Subcutaneous adipose tissue (tissue), 4 donors: ENCODE results near the gene CEP192. TPM values are rescaled to one million over a fixed set of nuclear protein-coding genes. Genes with fewer than 3 reads are reported as not detected.

Experiments used
- total RNA-seq, 4 donors: library from RNA; depleted of rRNA; stranded (reverse); fragments of >200 nt; gene quantifications; one replicate each; pipeline ENCODE4 v1.1.0, GENCODE V29; 2016
- TF ChIP-seq, protein P1 (sequence below): fragments of 450-650 bp; IDR thresholded peaks from one replicate; pipeline ENCODE4 v1.5.1; 2016; ENCODE audit warnings: low read depth, mild to moderate bottlenecking, control low read depth, antibody characterized with exemption, moderate library complexity

CEP192 gene
- total RNA-seq, 4 donors from 2014 or later, result 20.5 to 25.1 (median 22.4) TPM

- TF ChIP-seq, protein P1, sequence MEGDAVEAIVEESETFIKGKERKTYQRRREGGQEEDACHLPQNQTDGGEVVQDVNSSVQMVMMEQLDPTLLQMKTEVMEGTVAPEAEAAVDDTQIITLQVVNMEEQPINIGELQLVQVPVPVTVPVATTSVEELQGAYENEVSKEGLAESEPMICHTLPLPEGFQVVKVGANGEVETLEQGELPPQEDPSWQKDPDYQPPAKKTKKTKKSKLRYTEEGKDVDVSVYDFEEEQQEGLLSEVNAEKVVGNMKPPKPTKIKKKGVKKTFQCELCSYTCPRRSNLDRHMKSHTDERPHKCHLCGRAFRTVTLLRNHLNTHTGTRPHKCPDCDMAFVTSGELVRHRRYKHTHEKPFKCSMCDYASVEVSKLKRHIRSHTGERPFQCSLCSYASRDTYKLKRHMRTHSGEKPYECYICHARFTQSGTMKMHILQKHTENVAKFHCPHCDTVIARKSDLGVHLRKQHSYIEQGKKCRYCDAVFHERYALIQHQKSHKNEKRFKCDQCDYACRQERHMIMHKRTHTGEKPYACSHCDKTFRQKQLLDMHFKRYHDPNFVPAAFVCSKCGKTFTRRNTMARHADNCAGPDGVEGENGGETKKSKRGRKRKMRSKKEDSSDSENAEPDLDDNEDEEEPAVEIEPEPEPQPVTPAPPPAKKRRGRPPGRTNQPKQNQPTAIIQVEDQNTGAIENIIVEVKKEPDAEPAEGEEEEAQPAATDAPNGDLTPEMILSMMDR, result no peak
Measured at GRCh38 chr18:12995424-12995823, 4.3 kb downstream of the CEP192 start.

DNA sequence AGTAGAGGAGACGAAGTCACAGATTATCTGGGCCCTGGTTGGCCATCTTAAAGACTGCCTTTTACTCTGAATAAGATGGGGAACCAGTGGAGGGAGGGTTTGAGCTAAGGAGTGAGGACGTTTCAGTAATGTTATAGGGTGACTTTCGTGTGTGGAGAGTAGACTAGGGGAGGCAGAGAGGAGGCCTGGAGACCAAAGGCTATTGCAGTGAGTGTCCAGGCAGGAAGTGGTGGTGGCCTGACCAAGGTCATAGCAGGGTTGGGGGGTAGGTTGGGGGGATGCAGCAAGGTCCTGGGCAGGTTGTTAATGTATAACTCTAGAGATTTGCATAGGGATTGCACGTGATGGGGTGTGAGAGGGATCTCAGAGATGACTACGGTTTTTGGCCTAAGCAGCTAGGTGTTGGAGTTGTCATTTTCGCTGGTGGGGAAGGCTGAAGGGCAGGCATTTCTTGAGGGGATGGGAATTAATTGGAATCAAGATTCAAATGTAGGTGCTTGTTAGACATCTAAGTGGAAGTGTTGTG is 4.9 kb downstream of the CEP192 start:
- TF ChIP-seq, protein P1, result no peak

DNA sequence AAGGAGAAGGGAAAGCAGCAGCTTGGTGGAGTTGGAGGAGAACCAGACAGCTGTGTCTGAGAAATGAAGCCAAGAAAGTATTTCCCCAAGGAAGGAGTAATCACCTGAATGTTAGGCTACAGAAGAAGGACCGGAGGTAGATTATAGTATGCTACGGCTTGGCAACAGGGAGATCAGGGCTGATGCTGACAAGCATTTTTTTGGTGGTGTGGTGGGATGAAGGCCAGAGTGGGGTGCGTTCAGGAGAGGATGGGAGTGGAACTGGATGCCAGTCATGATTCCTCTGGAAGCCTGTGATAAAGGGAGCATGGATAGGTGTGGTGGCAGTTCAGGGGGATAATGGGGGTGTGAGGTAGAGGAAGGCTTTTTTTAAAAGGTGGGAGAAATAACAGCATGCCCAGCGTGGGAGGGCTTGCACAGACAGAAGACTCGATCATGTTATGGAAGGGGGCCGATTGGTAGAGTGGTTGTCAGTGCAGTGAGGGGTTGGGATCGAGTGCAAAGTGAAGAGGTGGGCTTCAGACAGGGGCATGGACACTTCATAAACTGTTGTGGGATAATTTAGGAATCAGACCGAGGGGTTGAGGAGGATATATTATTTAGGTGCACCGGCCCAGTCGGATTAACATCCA is 5.6 kb downstream of the CEP192 start:
- TF ChIP-seq, protein P1, result no peak

- TF ChIP-seq, protein P1, result no peak
Measured at GRCh38 chr18:12998332-12999060, 7.3 kb downstream of the CEP192 start.

- TF ChIP-seq, protein P1, result no peak
Measured at GRCh38 chr18:13003466-13003896, 12.3 kb downstream of the CEP192 start.

DNA sequence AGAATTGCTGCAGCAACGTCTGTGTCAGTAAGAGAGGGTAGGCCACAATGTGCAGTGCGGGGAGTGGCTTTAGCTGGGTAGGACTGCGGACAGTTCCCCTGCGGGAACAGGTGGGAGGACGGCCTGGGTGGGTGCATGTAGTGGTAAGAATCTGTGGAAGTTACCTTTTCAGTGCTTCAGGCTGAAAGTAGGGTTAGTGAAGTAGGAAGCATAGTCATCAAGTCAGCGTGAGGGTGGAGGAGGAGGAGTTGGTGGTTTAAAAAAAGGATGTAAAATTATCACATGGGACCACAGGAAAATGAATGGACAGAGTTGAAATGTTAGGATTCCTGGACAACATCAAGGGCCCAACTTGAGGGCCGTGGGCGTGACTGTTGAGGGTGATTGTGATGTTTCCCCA is 13.2 kb downstream of the CEP192 start:
- TF ChIP-seq, protein P1, result no peak

- TF ChIP-seq, protein P1, result no peak
Measured at GRCh38 chr18:13005289-13005688, 14.1 kb downstream of the CEP192 start.
